Sigmoid colon (tissue), 7 donors: ENCODE measurements around the gene HES3. TPM values are rescaled to one million over a fixed set of nuclear protein-coding genes. Genes with fewer than 3 reads are reported as not detected.

ENCODE experiments used
- DNase-seq: peaks from one replicate; pipeline ENCODE4 v3.0.0-alpha.2; 2019
- H3K27ac ChIP-seq, 4 donors: fragments of 200-600 bp; sonication (generic); one replicate each; pipeline ENCODE4 v1.5.1; 2016 to 2019; ENCODE audit warnings: mild to moderate bottlenecking in 1 of 4
- H3K27me3 ChIP-seq, 3 donors: fragments of 200-600 bp; sonication (generic); one replicate each; pipeline ENCODE4 v1.5.1; 2019; ENCODE audit warnings: mild to moderate bottlenecking in 1 of 3
- H3K36me3 ChIP-seq, 4 donors: fragments of 200-600 bp; sonication (generic); one replicate each; pipeline ENCODE4 v1.5.1; 2016 to 2019
- H3K4me1 ChIP-seq, 4 donors: fragments of 200-600 bp; sonication (generic); one replicate each; pipeline ENCODE4 v1.5.1; 2017 to 2019
- H3K4me3 ChIP-seq, 4 donors: fragments of 200-600 bp; sonication (generic); one replicate each; pipeline ENCODE4 v1.5.1; 2017 to 2019; ENCODE audit warnings: mild to moderate bottlenecking in 2 of 4, moderate library complexity in 1 of 4
- H3K9me3 ChIP-seq, 4 donors: fragments of 200-600 bp in 3 of 4; sonication (generic) in 3 of 4; one replicate each; pipeline versions ENCODE4 v1.5.1 to v1.6.1; 2013 to 2019
- EP300 ChIP-seq, 4 donors: sonication (generic); formaldehyde crosslinking; IDR thresholded peaks; one replicate each; pipeline ENCODE4 v1.6.1; 2017; ENCODE audit warnings: antibody characterized with exemption in 4 of 4
- POLR2A ChIP-seq, 2 donors: fragments of 450-650 bp; IDR thresholded peaks; one replicate each; pipeline ENCODE4 v1.6.1; 2016; ENCODE audit warnings: antibody characterized with exemption in 2 of 2, mild to moderate bottlenecking in 2 of 2, moderate library complexity in 2 of 2
- POLR2AphosphoS5 ChIP-seq, 4 donors: sonication (generic); formaldehyde crosslinking; IDR thresholded peaks; one replicate each; pipeline ENCODE4 v1.6.1; 2017; ENCODE audit warnings: antibody characterized with exemption in 4 of 4
- WGBS, 2 donors: extraction: QIAGEN DNeasy Blood & Tissue Kit; methylation state at CpG; one replicate each; pipeline ENCODE4 v1.1.7; 2013; 5-methylcytosine and 5-hydroxymethylcytosine counted together
- intact Hi-C: fragments of 100-400 bp; cut with DNase I; formaldehyde crosslinking; loops from one replicate; pipeline ENCODE4 v1.15.1; 2023
- polyA plus RNA-seq, 3 donors: library from polyadenylated mRNA; stranded (reverse); fragments of 200-250 nt; gene quantifications; one replicate each; pipeline ENCODE4 v1.2.3, GENCODE V29; 2013
- total RNA-seq, 4 donors: library from RNA; depleted of rRNA; stranded (reverse); fragments of >200 nt; gene quantifications; one replicate each; pipeline ENCODE4 v1.1.0, GENCODE V29; 2016
- TF ChIP-seq, protein P1 (sequence below), 4 experiments: fragments of 450-650 bp in 3 of 4; fragments of 200-600 bp in 1 of 4; IDR thresholded peaks; one replicate each; pipeline ENCODE4 v1.5.1; 2016 to 2019; ENCODE audit warnings: antibody characterized with exemption in 4 of 4, mild to moderate bottlenecking in 3 of 4, moderate library complexity in 2 of 4
- donor health status: healthy with polysubstance abuse.
- donor health status: Bipolar disorder and iron deficiency.
- donor health status: healthy.

Gene HES3
- total and polyA plus RNA-seq, 7 donors = not detected

DNA sequence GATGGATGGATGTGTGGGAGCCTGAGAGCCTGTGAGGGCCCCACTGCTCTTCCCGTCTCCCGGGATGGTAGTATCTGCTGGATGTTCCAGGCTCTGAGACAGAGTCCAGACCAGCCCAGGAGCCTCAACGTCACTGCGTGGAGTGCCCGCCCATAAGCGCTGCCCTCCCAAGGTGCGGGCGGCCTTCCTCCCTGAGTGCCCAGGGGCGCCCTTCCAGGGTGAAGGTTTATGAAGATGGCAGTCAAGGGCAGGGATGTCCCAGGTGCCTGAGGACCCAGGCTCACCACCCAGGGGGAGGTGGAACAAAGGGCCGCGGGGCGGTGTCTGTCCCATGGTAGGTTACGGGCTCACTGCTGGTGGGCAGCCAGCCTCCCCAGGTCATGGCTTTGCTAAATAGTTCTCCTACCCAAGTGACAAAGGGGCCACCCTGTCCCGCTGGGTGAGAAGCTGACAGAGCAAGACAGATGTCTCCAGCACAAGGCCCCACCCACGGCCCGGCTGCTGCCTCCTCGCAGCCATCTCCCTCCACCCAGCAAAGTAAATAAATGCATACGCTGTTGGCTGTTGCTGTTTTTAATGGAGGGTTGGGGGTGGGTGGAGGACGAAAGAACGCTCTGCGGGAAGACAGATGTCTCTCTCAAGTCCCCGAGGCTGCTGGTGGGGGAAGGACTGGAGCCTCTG, 25.9 kb downstream of the HES3 start:
- Histone ChIP-seq H3K9me3 (no peaks in the 10 kb centered on the region), H3K27ac (peak overlapping the region in 2 of 4 donors; percentile 27 to 32)

DNA sequence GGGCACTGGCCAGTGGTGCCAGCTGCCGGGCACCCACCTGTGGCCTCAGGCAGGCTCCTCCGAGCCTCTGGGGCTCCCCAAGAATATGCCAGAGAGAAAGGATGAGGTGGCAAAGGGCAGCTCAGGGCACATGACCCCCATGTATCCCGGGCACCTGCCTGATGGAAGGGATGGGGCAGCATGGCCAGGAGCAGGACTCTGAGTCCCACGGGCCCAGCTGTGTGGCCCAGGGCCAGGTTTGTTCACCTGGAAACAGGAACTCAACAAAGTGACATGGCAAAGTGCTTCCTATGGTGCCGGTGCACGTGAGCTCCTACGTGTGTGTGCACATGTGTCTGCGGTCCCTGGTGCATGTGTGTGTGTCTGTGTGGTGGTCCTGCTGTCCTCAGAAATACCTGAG, 26.4 kb downstream of the HES3 start:
- intact Hi-C loops = no loop called here
- no peak for TF ChIP-seq POLR2A (IDR thresholded peaks at IDR 0.05)
- TF ChIP-seq POLR2AphosphoS5 (IDR thresholded peaks at IDR 0.05) = no peak
- TF ChIP-seq, protein P1, sequence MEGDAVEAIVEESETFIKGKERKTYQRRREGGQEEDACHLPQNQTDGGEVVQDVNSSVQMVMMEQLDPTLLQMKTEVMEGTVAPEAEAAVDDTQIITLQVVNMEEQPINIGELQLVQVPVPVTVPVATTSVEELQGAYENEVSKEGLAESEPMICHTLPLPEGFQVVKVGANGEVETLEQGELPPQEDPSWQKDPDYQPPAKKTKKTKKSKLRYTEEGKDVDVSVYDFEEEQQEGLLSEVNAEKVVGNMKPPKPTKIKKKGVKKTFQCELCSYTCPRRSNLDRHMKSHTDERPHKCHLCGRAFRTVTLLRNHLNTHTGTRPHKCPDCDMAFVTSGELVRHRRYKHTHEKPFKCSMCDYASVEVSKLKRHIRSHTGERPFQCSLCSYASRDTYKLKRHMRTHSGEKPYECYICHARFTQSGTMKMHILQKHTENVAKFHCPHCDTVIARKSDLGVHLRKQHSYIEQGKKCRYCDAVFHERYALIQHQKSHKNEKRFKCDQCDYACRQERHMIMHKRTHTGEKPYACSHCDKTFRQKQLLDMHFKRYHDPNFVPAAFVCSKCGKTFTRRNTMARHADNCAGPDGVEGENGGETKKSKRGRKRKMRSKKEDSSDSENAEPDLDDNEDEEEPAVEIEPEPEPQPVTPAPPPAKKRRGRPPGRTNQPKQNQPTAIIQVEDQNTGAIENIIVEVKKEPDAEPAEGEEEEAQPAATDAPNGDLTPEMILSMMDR (IDR thresholded peaks at IDR 0.05) = no peak
- no peak for TF ChIP-seq EP300 (IDR thresholded peaks at IDR 0.05)
- WGBS, 2 donors = 11 to 60% methylated on average over 8 of the region's 8 CpGs
- no peak overlapping the region for H3K4me3 ChIP-seq
- no peaks in the 10 kb centered on the region for H3K9me3 ChIP-seq
- peak overlapping the region in 2 of 4 donors; percentile 27 to 32 for H3K27ac ChIP-seq
- no peaks in the 10 kb centered on the region for H3K36me3 ChIP-seq
- no peaks in the 10 kb centered on the region for H3K27me3 ChIP-seq
- H3K4me1 ChIP-seq = peaks cover 0 to 34% (median 18%) of the 10 kb centered on the region in 4 donors
- DNase-seq = no peak

More for the DNA sequence above, 25.9 kb downstream of the HES3 start:
- intact Hi-C loops = no loop called here
- Histone ChIP-seq H3K4me1 (peaks cover 0 to 34% (median 18%) of the 10 kb centered on the region in 4 donors), H3K4me3 (no peak overlapping the region), H3K36me3 (no peaks in the 10 kb centered on the region), H3K27me3 (no peaks in the 10 kb centered on the region)
- WGBS, 2 donors = 17 to 67% methylated on average over 22 of the region's 22 CpGs
- DNase-seq = peak; percentile 83
- TF ChIP-seq, protein P1 (IDR thresholded peaks at IDR 0.05) = no peak
- TF ChIP-seq POLR2A (IDR thresholded peaks at IDR 0.05) = no peak
- TF ChIP-seq POLR2AphosphoS5 (IDR thresholded peaks at IDR 0.05) = peak; percentile 27 to 58 (median 48)
- no peak for TF ChIP-seq EP300 (IDR thresholded peaks at IDR 0.05)

DNA sequence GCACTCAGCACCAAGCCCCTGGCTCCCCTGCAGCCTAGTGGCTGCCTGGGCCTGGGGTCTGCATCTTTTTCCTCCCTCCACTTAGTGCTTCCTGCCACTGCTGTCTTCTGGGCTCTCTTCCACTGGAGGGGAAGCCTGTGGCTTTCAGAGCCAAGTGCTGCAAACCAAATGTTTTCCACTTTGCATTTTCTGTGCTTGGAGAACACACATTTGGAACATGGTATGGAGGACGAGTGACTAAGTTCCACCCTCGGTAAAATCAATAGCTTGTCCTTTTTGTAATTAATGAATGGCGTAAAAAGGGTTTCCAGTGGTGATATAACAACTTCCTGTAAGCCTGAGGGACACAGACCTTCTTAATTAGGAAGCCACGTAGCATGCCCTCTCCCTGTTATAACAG, 27.0 kb downstream of the HES3 start:
- 35 to 56% methylated on average over 4 of the region's 4 CpGs for WGBS, 2 donors
- intact Hi-C loops = no loop called here
- no peak overlapping the region for H3K4me3 ChIP-seq
- H3K27me3 ChIP-seq = no peaks in the 10 kb centered on the region
- peaks cover 0 to 37% (median 22%) of the 10 kb centered on the region in 4 donors for H3K4me1 ChIP-seq
- TF ChIP-seq POLR2AphosphoS5 (IDR thresholded peaks at IDR 0.05) = no peak
- no peak for TF ChIP-seq POLR2A (IDR thresholded peaks at IDR 0.05)
- no peak for TF ChIP-seq EP300 (IDR thresholded peaks at IDR 0.05)
- TF ChIP-seq, protein P1 (IDR thresholded peaks at IDR 0.05) = no peak
- no peak overlapping the region for H3K27ac ChIP-seq
- H3K36me3 ChIP-seq = no peaks in the 10 kb centered on the region
- no peak for DNase-seq
- H3K9me3 ChIP-seq = no peaks in the 10 kb centered on the region

DNA sequence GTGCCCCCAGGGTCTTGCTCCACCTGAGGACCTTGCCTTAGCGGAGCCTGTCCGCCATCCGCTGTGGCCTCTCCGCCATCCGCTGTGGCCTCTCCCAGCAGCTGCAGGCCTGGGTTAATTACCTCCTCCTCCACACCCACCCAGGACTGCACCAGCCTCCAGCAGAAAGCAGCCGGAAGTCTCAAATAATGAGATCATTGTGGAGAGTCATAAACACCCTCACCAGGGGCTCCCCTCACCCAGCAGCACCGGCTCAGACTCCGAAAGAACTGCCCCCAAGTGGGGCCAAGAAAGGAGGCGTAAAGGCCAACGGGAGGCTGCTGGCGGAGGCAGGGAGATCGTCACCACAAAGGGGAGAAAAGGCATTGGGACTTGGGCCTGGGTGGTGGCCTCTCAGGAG, 27.6 kb downstream of the HES3 start:
- no peaks in the 10 kb centered on the region for H3K9me3 ChIP-seq
- no peak for TF ChIP-seq POLR2A (IDR thresholded peaks at IDR 0.05)
- TF ChIP-seq EP300 (IDR thresholded peaks at IDR 0.05) = no peak
- TF ChIP-seq POLR2AphosphoS5 (IDR thresholded peaks at IDR 0.05) = no peak
- TF ChIP-seq, protein P1 (IDR thresholded peaks at IDR 0.05) = no peak
- DNase-seq = no peak
- peaks cover 0 to 43% (median 28%) of the 10 kb centered on the region in 4 donors for H3K4me1 ChIP-seq
- no peaks in the 10 kb centered on the region for H3K36me3 ChIP-seq
- H3K27ac ChIP-seq = no peak overlapping the region
- no peak overlapping the region for H3K4me3 ChIP-seq
- intact Hi-C loops = no loop called here
- no peaks in the 10 kb centered on the region for H3K27me3 ChIP-seq
- 15 to 60% methylated on average over 12 of the region's 12 CpGs for WGBS, 2 donors
